Testis (tissue), 5 donors: Measurements from ENCODE around the gene OR8B4. TPM values are rescaled to one million over a fixed set of nuclear protein-coding genes. Genes with fewer than 3 reads are reported as not detected.

Experiments used
- DNase-seq: peaks from one replicate; pipeline ENCODE4 v3.0.0-alpha.2; 2019
- H3K27ac ChIP-seq, 2 donors: fragments of 200-600 bp; sonication (generic); one replicate each; pipeline ENCODE4 v1.5.1; 2019
- H3K27me3 ChIP-seq: fragments of 200-600 bp; sonication (generic); one replicate; pipeline ENCODE4 v1.5.1; 2019
- H3K36me3 ChIP-seq: fragments of 200-600 bp; sonication (generic); one replicate; pipeline ENCODE4 v1.5.1; 2017; ENCODE audit warnings: low read depth; ENCODE audit errors: missing control alignments
- H3K4me1 ChIP-seq: fragments of 200-600 bp; sonication (generic); one replicate; pipeline ENCODE4 v1.5.1; 2019
- H3K4me3 ChIP-seq, 2 donors: fragments of 200-600 bp; sonication (generic); one replicate each; pipeline ENCODE4 v1.5.1; 2017 to 2019
- H3K9me3 ChIP-seq: fragments of 200-600 bp; sonication (generic); one replicate; pipeline ENCODE4 v1.5.1; 2017
- CTCF ChIP-seq, 3 experiments: fragments of 450-650 bp in 2 of 3; fragments of 200-600 bp in 1 of 3; sonication (generic) in 1 of 3; IDR thresholded peaks; one replicate each; pipeline ENCODE4 v1.5.1; 2016 to 2019; ENCODE audit warnings: antibody characterized with exemption in 3 of 3, mild to moderate bottlenecking in 2 of 3, moderate library complexity in 1 of 3
- POLR2A ChIP-seq: fragments of 450-650 bp; IDR thresholded peaks from one replicate; pipeline ENCODE4 v1.6.1; 2017; ENCODE audit warnings: antibody characterized with exemption, mild to moderate bottlenecking, moderate library complexity
- WGBS, 2 donors: methylation state at CpG; one replicate each; pipeline ENCODE4 v1.1.5; 2018; 5-methylcytosine and 5-hydroxymethylcytosine counted together
- intact Hi-C: fragments of 100-400 bp; cut with DNase I; formaldehyde crosslinking; loops from one replicate; pipeline ENCODE4 v1.15.1; 2023; ENCODE audit warnings: low total_unique reads
- long read RNA-seq, 2 donors: transcript quantifications; one replicate each; lab custom pipeline, GENCODE V29; 2026
- polyA plus RNA-seq: library from polyadenylated mRNA; stranded (reverse); fragments of 350-450 nt; fragmentation: Illumina TruSeq; extraction: RNeasy Lipid Tissue Mini Kit (QIAGEN cat#74804); gene quantifications from one replicate; pipeline ENCODE4 v1.2.3, GENCODE V29; 2014; ENCODE audit warnings: low read depth, low replicate concordance; ENCODE audit not compliant: insufficient read depth
- total RNA-seq, 2 donors: library from RNA; depleted of rRNA; stranded (reverse); fragments of >200 nt; gene quantifications; one replicate each; pipeline ENCODE4 v1.2.3, GENCODE V29; 2016

The OR8B4 gene, protein sequence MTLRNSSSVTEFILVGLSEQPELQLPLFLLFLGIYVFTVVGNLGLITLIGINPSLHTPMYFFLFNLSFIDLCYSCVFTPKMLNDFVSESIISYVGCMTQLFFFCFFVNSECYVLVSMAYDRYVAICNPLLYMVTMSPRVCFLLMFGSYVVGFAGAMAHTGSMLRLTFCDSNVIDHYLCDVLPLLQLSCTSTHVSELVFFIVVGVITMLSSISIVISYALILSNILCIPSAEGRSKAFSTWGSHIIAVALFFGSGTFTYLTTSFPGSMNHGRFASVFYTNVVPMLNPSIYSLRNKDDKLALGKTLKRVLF
- not detected for total RNA-seq
- polyA plus RNA-seq = not detected
- long read RNA-seq, donor 1 = 0 reads
- long read RNA-seq, donor 2 = 0 reads

DNA sequence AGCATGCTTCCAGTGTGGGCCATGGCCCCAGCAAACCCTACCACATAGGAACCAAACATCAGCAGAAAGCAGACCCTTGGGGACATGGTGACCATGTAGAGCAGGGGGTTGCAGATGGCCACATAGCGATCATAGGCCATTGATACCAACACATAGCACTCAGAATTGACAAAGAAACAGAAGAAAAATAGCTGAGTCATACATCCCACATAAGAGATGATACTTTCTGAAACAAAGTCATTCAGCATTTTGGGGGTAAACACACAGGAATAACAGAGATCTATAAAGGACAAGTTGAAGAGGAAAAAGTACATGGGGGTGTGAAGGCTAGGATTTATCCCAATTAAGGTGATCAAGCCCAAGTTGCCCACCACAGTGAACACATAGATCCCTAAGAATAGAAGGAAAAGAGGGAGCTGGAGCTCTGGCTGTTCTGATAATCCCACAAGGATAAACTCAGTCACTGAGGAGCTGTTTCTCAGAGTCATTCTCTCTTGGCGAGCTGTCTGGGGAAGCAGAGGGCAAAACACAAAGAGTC lies at the start of gene OR8B4:
Gene OR8B4 (minus strand): TSS at position 488 of the 538 bp plus-strand sequence. CDS start 0 bp downstream, at position 488.
- no peak within 1 kb of the TSS for H3K27ac ChIP-seq
- H3K9me3 ChIP-seq = no peaks in the 10 kb centered on the region
- no peak for DNase-seq
- no peaks in the 10 kb centered on the region for H3K36me3 ChIP-seq
- H3K4me3 ChIP-seq = no peak within 1 kb of the TSS
- intact Hi-C loops = no loop called here
- TF ChIP-seq POLR2A (no peak), CTCF (IDR thresholded peaks at IDR 0.05) (no peak)
- no peaks in the 10 kb centered on the region for H3K4me1 ChIP-seq
- WGBS, 2 donors = 87 to 97% methylated on average over 2 of the region's 2 CpGs
- H3K27me3 ChIP-seq = no peaks in the 10 kb centered on the region

- Histone ChIP-seq H3K4me1 (no peaks in the 10 kb centered on the region), H3K36me3 (no peaks in the 10 kb centered on the region), H3K27me3 (no peaks in the 10 kb centered on the region), H3K27ac (no peak overlapping the region), H3K4me3 (no peak overlapping the region), H3K9me3 (no peaks in the 10 kb centered on the region)
- no peak for DNase-seq
- intact Hi-C loops = no loop called here
- 69 to 91% methylated on average over 1 of the region's 1 CpG for WGBS, 2 donors
- TF ChIP-seq CTCF (IDR thresholded peaks at IDR 0.05) (no peak), POLR2A (no peak)
Measured at GRCh38 chr11:124474079-124474478, 49.4 kb upstream of the OR8B4 start.

GRCh38 chr11:124473476-124473875 lies 48.8 kb upstream of the OR8B4 start:
- no peak for DNase-seq
- no peaks in the 10 kb centered on the region for H3K4me1 ChIP-seq
- intact Hi-C loops = no loop called here
- H3K4me3 ChIP-seq = no peak overlapping the region
- no peaks in the 10 kb centered on the region for H3K36me3 ChIP-seq
- no peaks in the 10 kb centered on the region for H3K27me3 ChIP-seq
- TF ChIP-seq POLR2A = no peak
- TF ChIP-seq CTCF (IDR thresholded peaks at IDR 0.05) = no peak
- H3K9me3 ChIP-seq = no peaks in the 10 kb centered on the region
- WGBS, 2 donors = 78 to 83% methylated on average over 1 of the region's 1 CpG
- no peak overlapping the region for H3K27ac ChIP-seq

- H3K27ac ChIP-seq = no peak overlapping the region
- intact Hi-C loops = no loop called here
- no peaks in the 10 kb centered on the region for H3K4me1 ChIP-seq
- H3K27me3 ChIP-seq = no peaks in the 10 kb centered on the region
- WGBS, 2 donors = 51 to 56% methylated on average over 11 of the region's 11 CpGs
- H3K4me3 ChIP-seq = no peak overlapping the region
- H3K9me3 ChIP-seq = no peaks in the 10 kb centered on the region
- no peak for DNase-seq
- H3K36me3 ChIP-seq = no peaks in the 10 kb centered on the region
- TF ChIP-seq POLR2A (no peak), CTCF (IDR thresholded peaks at IDR 0.05) (no peak)
Measured at GRCh38 chr11:124470561-124471227, 46.0 kb upstream of the OR8B4 start.
